Spleen (tissue), 11 donors: Measurements from ENCODE around the gene DDX5. TPM values are rescaled to one million over a fixed set of nuclear protein-coding genes. Genes with fewer than 3 reads are reported as not detected.

Source experiments
- DNase-seq: peaks from one replicate; pipeline ENCODE4 v3.0.0-alpha.2; 2020
- H3K27ac ChIP-seq, 8 donors: fragments of 200-600 bp; sonication (generic) in 7 of 8; 1 replicate in 4 of 8; 2 replicates in 4 of 8; pipeline versions ENCODE4 v1.5.0 to v1.8.0; 2016 to 2021; ENCODE audit warnings: inconsistent platforms in 4 of 8, mild to moderate bottlenecking in 4 of 8, moderate library complexity in 1 of 8
- H3K27me3 ChIP-seq, 7 donors: fragments of 200-600 bp; sonication (generic) in 6 of 7; replicated peaks in 1 of 7; 1 replicate in 4 of 7; 2 replicates in 3 of 7; pipeline versions ENCODE4 v1.5.0 to v1.8.0; 2016 to 2021; ENCODE audit warnings: inconsistent platforms in 3 of 7, mild to moderate bottlenecking in 1 of 7
- H3K36me3 ChIP-seq, 6 donors: fragments of 200-600 bp; sonication (generic) in 5 of 6; 1 replicate in 4 of 6; 2 replicates in 2 of 6; pipeline versions ENCODE4 v1.5.0 to v1.8.0; 2016 to 2021; ENCODE audit warnings: inconsistent platforms in 2 of 6
- H3K4me1 ChIP-seq, 6 donors: fragments of 200-600 bp; sonication (generic) in 5 of 6; 1 replicate in 3 of 6; 2 replicates in 3 of 6; pipeline versions ENCODE4 v1.5.0 to v1.8.0; 2016 to 2021; ENCODE audit warnings: inconsistent platforms in 3 of 6
- H3K4me3 ChIP-seq, 8 donors: fragments of 200-600 bp; sonication (generic) in 7 of 8; 1 replicate in 4 of 8; 2 replicates in 4 of 8; pipeline versions ENCODE4 v1.5.0 to v1.8.0; 2016 to 2021; ENCODE audit warnings: inconsistent platforms in 4 of 8, mild to moderate bottlenecking in 4 of 8, moderate library complexity in 2 of 8
- H3K9me3 ChIP-seq, 8 donors: fragments of 200-600 bp; sonication (generic) in 7 of 8; 1 replicate in 4 of 8; 2 replicates in 4 of 8; pipeline versions ENCODE4 v1.5.0 to v1.8.0; 2016 to 2021; ENCODE audit warnings: inconsistent platforms in 4 of 8
- POLR2A ChIP-seq, 3 donors: fragments of 450-650 bp; IDR thresholded peaks; one replicate each; pipeline ENCODE4 v1.5.1; 2017; ENCODE audit warnings: antibody characterized with exemption in 3 of 3, mild to moderate bottlenecking in 1 of 3
- POLR2AphosphoS5 ChIP-seq, 3 donors: sonication (generic); formaldehyde crosslinking; IDR thresholded peaks; one replicate each; pipeline ENCODE4 v1.5.1; 2017; ENCODE audit warnings: antibody characterized with exemption in 3 of 3
- WGBS, 5 donors: extraction: QIAGEN DNeasy Blood & Tissue Kit in 3 of 5; methylation state at CpG; one replicate each; pipeline versions ENCODE4 v1.1.5 to v1.1.7; 2013 to 2018; 5-methylcytosine and 5-hydroxymethylcytosine counted together
- intact Hi-C: fragments of 100-400 bp; cut with DNase I; formaldehyde crosslinking; loops from one replicate; pipeline ENCODE4 v1.15.0; 2023; ENCODE audit warnings: low total_unique reads
- polyA plus RNA-seq, 3 donors: library from polyadenylated mRNA; stranded (reverse); fragments of 200-250 nt; gene quantifications; one replicate each; pipeline ENCODE4 v1.2.1, GENCODE V29; 2013
- total RNA-seq, 7 donors: library from RNA; depleted of rRNA in 3 of 7; stranded (reverse); fragments of >200 nt in 3 of 7; fragmentation: NEBNext Ultra II Directional in 4 of 7; extraction: Animal tissue kit (Norgen Biotek cat#: 25700) in 4 of 7; gene quantifications; one replicate each; pipeline versions ENCODE4 v1.1.0 to v1.2.1, GENCODE V29; 2016 to 2021
- TF ChIP-seq, protein P1 (sequence below), 11 experiments: fragments of 200-600 bp in 7 of 11; fragments of 450-650 bp in 4 of 11; sonication (generic) in 4 of 11; IDR thresholded peaks in 8 of 11; conservative IDR thresholded peaks in 3 of 11; 1 replicate in 7 of 11; 2 replicates in 4 of 11; pipeline versions ENCODE4 v1.4.0 to v1.8.0; 2016 to 2021; ENCODE audit warnings: antibody characterized with exemption in 11 of 11, inconsistent platforms in 4 of 11, mild to moderate bottlenecking in 1 of 11
- donor health status: healthy with polysubstance abuse.
- donor health status: DM: no; HTN: no; CAD: no; lungs with moderate emphysema.
- donor health status: DM: no; HTN: no; CAD: no.
- donor health status: Bipolar disorder and iron deficiency.
- donor health status: healthy.
- donor health status: DM: no; HTN: no; CAD: no.
- donor health status: DM: yes; HTN: yes; CAD: no.

DDX5 gene
- total and polyA plus RNA-seq, 10 donors = 493 to 2,219 (median 1,080) TPM

- TF ChIP-seq POLR2A (IDR thresholded peaks at IDR 0.05) (no peak), POLR2AphosphoS5 (IDR thresholded peaks at IDR 0.05) (no peak)
- TF ChIP-seq, protein P1, sequence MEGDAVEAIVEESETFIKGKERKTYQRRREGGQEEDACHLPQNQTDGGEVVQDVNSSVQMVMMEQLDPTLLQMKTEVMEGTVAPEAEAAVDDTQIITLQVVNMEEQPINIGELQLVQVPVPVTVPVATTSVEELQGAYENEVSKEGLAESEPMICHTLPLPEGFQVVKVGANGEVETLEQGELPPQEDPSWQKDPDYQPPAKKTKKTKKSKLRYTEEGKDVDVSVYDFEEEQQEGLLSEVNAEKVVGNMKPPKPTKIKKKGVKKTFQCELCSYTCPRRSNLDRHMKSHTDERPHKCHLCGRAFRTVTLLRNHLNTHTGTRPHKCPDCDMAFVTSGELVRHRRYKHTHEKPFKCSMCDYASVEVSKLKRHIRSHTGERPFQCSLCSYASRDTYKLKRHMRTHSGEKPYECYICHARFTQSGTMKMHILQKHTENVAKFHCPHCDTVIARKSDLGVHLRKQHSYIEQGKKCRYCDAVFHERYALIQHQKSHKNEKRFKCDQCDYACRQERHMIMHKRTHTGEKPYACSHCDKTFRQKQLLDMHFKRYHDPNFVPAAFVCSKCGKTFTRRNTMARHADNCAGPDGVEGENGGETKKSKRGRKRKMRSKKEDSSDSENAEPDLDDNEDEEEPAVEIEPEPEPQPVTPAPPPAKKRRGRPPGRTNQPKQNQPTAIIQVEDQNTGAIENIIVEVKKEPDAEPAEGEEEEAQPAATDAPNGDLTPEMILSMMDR (IDR thresholded peaks at IDR 0.05 in 8 of 11, conservative IDR thresholded peaks at IDR 0.05 in 3 of 11) = no peak
- Histone ChIP-seq H3K4me1 (peaks cover 8 to 51% (median 31%) of the 10 kb centered on the region in 6 donors), H3K4me3 (no peak overlapping the region), H3K9me3 (no peaks in the 10 kb centered on the region), H3K27ac (no peak overlapping the region), H3K36me3 (peaks cover 0 to 40% (median 0%) of the 10 kb centered on the region in 6 donors), H3K27me3 (no peaks in the 10 kb centered on the region)
- 86 to 94% (median 89%) methylated on average over 6 of the region's 6 CpGs for WGBS, 5 donors
- no peak for DNase-seq
- intact Hi-C loops = no loop called here
These were observed 46.8 kb downstream of the DDX5 start for GRCh38 chr17:64459284-64459747.

- DNase-seq = no peak
- H3K36me3 ChIP-seq = peaks cover 0 to 46% (median 0%) of the 10 kb centered on the region in 6 donors
These were observed 47.3 kb downstream of the DDX5 start for GRCh38 chr17:64458756-64459155.

DNA sequence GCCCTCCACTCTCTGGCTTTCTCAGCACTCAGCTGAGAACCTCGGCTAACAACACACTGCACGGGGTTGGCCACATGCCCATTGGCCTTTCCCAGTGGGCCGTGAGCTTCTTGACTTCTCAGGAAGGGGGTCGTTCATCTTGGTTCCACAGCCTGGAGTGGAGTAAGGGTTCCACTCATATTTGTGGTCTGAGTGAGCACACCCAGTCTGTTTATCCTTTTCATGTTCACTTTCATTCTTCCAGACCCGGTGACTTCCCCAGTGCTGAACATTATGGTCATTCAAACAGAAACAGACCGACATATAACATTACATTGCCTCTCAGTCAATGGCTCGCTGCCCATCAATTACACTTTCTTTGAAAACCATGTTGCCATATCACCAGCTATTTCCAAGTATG, 48.9 kb downstream of the DDX5 start:
- peaks cover 8 to 63% (median 31%) of the 10 kb centered on the region in 6 donors for H3K4me1 ChIP-seq
- no peak overlapping the region for H3K4me3 ChIP-seq
- no peaks in the 10 kb centered on the region for H3K27me3 ChIP-seq
- WGBS, 5 donors = 61 to 76% (median 66%) methylated on average over 7 of the region's 7 CpGs
- TF ChIP-seq, protein P1 (IDR thresholded peaks at IDR 0.05 in 8 of 11, conservative IDR thresholded peaks at IDR 0.05 in 3 of 11) = no peak
- TF ChIP-seq POLR2A (IDR thresholded peaks at IDR 0.05) = no peak
- no peak for TF ChIP-seq POLR2AphosphoS5 (IDR thresholded peaks at IDR 0.05)
- H3K27ac ChIP-seq = peak overlapping the region in 6 of 8 donors; percentile 39 to 79 (median 71)
- DNase-seq = no peak
- intact Hi-C loops = no loop called here
- H3K36me3 ChIP-seq = peaks cover 0 to 48% (median 0%) of the 10 kb centered on the region in 6 donors
- no peaks in the 10 kb centered on the region for H3K9me3 ChIP-seq

More at GRCh38 chr17:64458756-64459155, 47.3 kb downstream of the DDX5 start:
- TF ChIP-seq, protein P1 (IDR thresholded peaks at IDR 0.05 in 8 of 11, conservative IDR thresholded peaks at IDR 0.05 in 3 of 11) = no peak
- TF ChIP-seq POLR2A (IDR thresholded peaks at IDR 0.05) (no peak), POLR2AphosphoS5 (IDR thresholded peaks at IDR 0.05) (no peak)
- no peaks in the 10 kb centered on the region for H3K27me3 ChIP-seq
- peaks cover 8 to 54% (median 31%) of the 10 kb centered on the region in 6 donors for H3K4me1 ChIP-seq
- no peak overlapping the region for H3K27ac ChIP-seq
- H3K9me3 ChIP-seq = no peaks in the 10 kb centered on the region
- no peak overlapping the region for H3K4me3 ChIP-seq
- 90 to 96% (median 94%) methylated on average over 7 to 8 of the region's 8 CpGs for WGBS, 5 donors
- intact Hi-C loops = no loop called here

DNA sequence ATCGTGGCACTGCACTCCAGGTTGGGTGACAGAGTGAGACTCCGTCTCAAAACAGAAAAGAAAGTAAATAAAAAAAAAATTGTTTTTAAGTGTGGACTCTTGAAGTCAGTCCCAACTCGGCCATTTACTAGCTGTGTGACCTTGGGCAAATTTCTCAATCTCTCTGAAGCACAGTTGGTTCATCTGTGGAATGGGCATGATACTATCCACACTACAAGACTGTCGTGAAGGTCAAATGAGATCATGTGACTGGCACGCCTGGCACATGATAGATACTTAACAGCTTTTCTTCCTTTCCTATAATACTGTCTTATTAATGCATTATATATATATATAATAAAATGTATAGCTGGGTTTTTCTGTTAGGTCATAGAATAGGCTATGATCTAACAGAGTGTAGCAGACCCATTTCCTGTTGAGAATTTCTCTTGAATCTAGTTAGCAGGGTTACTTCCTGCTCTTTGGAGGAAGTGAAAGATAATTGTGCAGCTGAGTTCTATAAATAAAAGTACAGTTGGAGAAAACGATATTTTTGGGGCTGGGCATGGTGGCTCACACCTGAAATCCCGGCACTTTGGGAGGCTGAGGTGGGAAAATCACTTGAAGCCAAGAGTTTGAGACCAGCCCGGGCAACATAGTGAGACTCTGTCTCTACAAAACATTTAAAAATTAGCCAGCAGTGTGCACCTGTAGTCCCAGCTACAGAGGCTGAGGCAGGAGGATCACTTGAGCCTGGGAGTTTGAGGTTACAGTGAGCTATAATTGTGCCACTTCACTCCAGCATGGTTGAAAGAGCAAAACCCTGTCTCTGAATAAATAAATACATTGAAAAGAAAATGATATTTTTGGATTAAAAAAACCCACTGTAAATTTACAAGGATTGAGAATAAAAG, 49.9 kb downstream of the DDX5 start:
- no peaks in the 10 kb centered on the region for H3K9me3 ChIP-seq
- H3K27ac ChIP-seq = peak overlapping the region; percentile 39 to 79 (median 62)
- TF ChIP-seq, protein P1 (IDR thresholded peaks at IDR 0.05 in 8 of 11, conservative IDR thresholded peaks at IDR 0.05 in 3 of 11) = no peak
- TF ChIP-seq POLR2A (IDR thresholded peaks at IDR 0.05) (no peak), POLR2AphosphoS5 (IDR thresholded peaks at IDR 0.05) (no peak)
- intact Hi-C loops = no loop called here
- 55 to 69% (median 57%) methylated on average over 8 of the region's 8 CpGs for WGBS, 5 donors
- no peaks in the 10 kb centered on the region for H3K27me3 ChIP-seq
- peaks cover 0 to 38% (median 0%) of the 10 kb centered on the region in 6 donors for H3K36me3 ChIP-seq
- DNase-seq = no peak
- peak overlapping the region in 1 of 8 donors; percentile 18 for H3K4me3 ChIP-seq
- H3K4me1 ChIP-seq = peaks cover 8 to 64% (median 31%) of the 10 kb centered on the region in 6 donors
